Mesenchymal stem cell (in vitro differentiated cells and primary cell): ENCODE results near the gene FAM120B.

ENCODE experiments used
- DNase-seq: peaks from one replicate; pipeline ENCODE4 v3.0.0-alpha.2; 2013
- H2AFZ ChIP-seq: one replicate; pipeline ENCODE4 v1.6.1; 2013; ENCODE audit warnings: low read depth, mild to moderate bottlenecking, control low read depth, inconsistent platforms, low read length, moderate library complexity
- H2AK5ac ChIP-seq: 2 replicates; pipeline ENCODE4 v1.6.1; 2013; ENCODE audit warnings: low read length, moderate library complexity, mild to moderate bottlenecking, inconsistent platforms; ENCODE audit not compliant: severe bottlenecking
- H2BK120ac ChIP-seq: one replicate; pipeline ENCODE4 v1.6.1; 2013; ENCODE audit warnings: low read depth, mild to moderate bottlenecking, inconsistent platforms, low read length, moderate library complexity
- H2BK12ac ChIP-seq, 2 experiments: one replicate each; pipeline ENCODE4 v1.6.1; 2013; ENCODE audit warnings: inconsistent platforms in 2 of 2, low read length in 2 of 2, mild to moderate bottlenecking in 2 of 2, moderate library complexity in 2 of 2, control low read depth in 1 of 2
- H2BK15ac ChIP-seq: one replicate; pipeline ENCODE4 v1.6.1; 2013; ENCODE audit warnings: mild to moderate bottlenecking, low read depth, inconsistent platforms; ENCODE audit not compliant: poor library complexity, severe bottlenecking
- H2BK5ac ChIP-seq: 2 replicates; pipeline ENCODE4 v1.6.1; 2013; ENCODE audit warnings: low read depth, mild to moderate bottlenecking, low read length, control low read depth, inconsistent platforms; ENCODE audit not compliant: poor library complexity, severe bottlenecking
- H3K14ac ChIP-seq, 2 experiments: one replicate each; pipeline ENCODE4 v1.6.1; 2013; ENCODE audit warnings: inconsistent platforms in 2 of 2, low read length in 2 of 2, control low read depth in 1 of 2, mild to moderate bottlenecking in 1 of 2, moderate library complexity in 1 of 2
- H3K18ac ChIP-seq, 2 experiments: one replicate each; pipeline ENCODE4 v1.6.1; 2013; ENCODE audit warnings: inconsistent platforms in 2 of 2, low read length in 2 of 2, control low read depth in 1 of 2, low read depth in 1 of 2, mild to moderate bottlenecking in 1 of 2
- H3K23ac ChIP-seq, 2 experiments: one replicate each; pipeline ENCODE4 v1.6.1; 2013; ENCODE audit warnings: inconsistent platforms in 2 of 2, low read length in 2 of 2, mild to moderate bottlenecking in 2 of 2, moderate library complexity in 2 of 2, control low read depth in 1 of 2
- H3K27ac ChIP-seq: 2 replicates; pipeline ENCODE4 v1.5.1; 2013; ENCODE audit warnings: mild to moderate bottlenecking, moderate library complexity, low read length, control low read depth, inconsistent platforms; ENCODE audit not compliant: poor library complexity, severe bottlenecking
- H3K27me3 ChIP-seq, 2 experiments: 2 replicates each; pipeline versions ENCODE4 v1.6.1 to v1.7.0; 2013; ENCODE audit warnings: low read length in 2 of 2, mild to moderate bottlenecking in 2 of 2, moderate library complexity in 2 of 2, control low read depth in 1 of 2, inconsistent platforms in 1 of 2; ENCODE audit not compliant: control insufficient read depth in 1 of 2, insufficient read depth in 1 of 2
- H3K36me3 ChIP-seq, 2 experiments: 2 replicates each; pipeline versions ENCODE4 v1.6.1 to v1.7.0; 2013; ENCODE audit warnings: low read length in 2 of 2, control low read depth in 1 of 2, inconsistent platforms in 1 of 2, low read depth in 1 of 2, mild to moderate bottlenecking in 1 of 2; ENCODE audit not compliant: insufficient read depth in 2 of 2, control insufficient read depth in 1 of 2
- H3K4ac ChIP-seq, 2 experiments: one replicate each; pipeline ENCODE4 v1.6.1; 2013; ENCODE audit warnings: inconsistent platforms in 2 of 2, low read length in 2 of 2, mild to moderate bottlenecking in 2 of 2, moderate library complexity in 2 of 2, control low read depth in 1 of 2, low read depth in 1 of 2
- H3K4me1 ChIP-seq: 2 replicates; pipeline ENCODE4 v1.6.1; 2013; ENCODE audit warnings: low read depth, low read length, control low read depth; ENCODE audit not compliant: control insufficient read depth, insufficient read depth
- H3K4me2 ChIP-seq: 2 replicates; pipeline ENCODE4 v1.6.1; 2013; ENCODE audit warnings: low read length, mild to moderate bottlenecking, inconsistent platforms; ENCODE audit not compliant: poor library complexity, severe bottlenecking
- H3K4me3 ChIP-seq, 2 experiments: 2 replicates each; pipeline versions ENCODE4 v1.5.1 to v1.7.0; 2013; ENCODE audit warnings: low read length in 2 of 2, mild to moderate bottlenecking in 2 of 2, control low read depth in 1 of 2, low read depth in 1 of 2; ENCODE audit not compliant: insufficient read depth in 1 of 2
- H3K79me1 ChIP-seq: replicated peaks from 2 replicates; pipeline ENCODE4 v1.6.1; 2013; ENCODE audit warnings: mild to moderate bottlenecking, control low read depth, low read length, inconsistent platforms; ENCODE audit not compliant: poor library complexity, severe bottlenecking
- H3K9ac ChIP-seq: 2 replicates; pipeline ENCODE4 v1.7.0; 2013; ENCODE audit warnings: mild to moderate bottlenecking, low read length, moderate library complexity
- H3K9me3 ChIP-seq: 2 replicates; pipeline ENCODE4 v1.7.0; 2013; ENCODE audit warnings: mild to moderate bottlenecking, low read length; ENCODE audit not compliant: control insufficient read depth
- H4K8ac ChIP-seq: one replicate; pipeline ENCODE4 v1.6.1; 2013; ENCODE audit warnings: inconsistent platforms, mild to moderate bottlenecking, low read length, moderate library complexity
- H4K91ac ChIP-seq: one replicate; pipeline ENCODE4 v1.6.1; 2013; ENCODE audit warnings: mild to moderate bottlenecking, low read length, inconsistent platforms
- WGBS: methylation state at CpG from one replicate; pipeline ENCODE4 v1.1.7; 2013; ENCODE audit warnings: mixed read lengths; 5-methylcytosine and 5-hydroxymethylcytosine counted together

Gene FAM120B

DNA sequence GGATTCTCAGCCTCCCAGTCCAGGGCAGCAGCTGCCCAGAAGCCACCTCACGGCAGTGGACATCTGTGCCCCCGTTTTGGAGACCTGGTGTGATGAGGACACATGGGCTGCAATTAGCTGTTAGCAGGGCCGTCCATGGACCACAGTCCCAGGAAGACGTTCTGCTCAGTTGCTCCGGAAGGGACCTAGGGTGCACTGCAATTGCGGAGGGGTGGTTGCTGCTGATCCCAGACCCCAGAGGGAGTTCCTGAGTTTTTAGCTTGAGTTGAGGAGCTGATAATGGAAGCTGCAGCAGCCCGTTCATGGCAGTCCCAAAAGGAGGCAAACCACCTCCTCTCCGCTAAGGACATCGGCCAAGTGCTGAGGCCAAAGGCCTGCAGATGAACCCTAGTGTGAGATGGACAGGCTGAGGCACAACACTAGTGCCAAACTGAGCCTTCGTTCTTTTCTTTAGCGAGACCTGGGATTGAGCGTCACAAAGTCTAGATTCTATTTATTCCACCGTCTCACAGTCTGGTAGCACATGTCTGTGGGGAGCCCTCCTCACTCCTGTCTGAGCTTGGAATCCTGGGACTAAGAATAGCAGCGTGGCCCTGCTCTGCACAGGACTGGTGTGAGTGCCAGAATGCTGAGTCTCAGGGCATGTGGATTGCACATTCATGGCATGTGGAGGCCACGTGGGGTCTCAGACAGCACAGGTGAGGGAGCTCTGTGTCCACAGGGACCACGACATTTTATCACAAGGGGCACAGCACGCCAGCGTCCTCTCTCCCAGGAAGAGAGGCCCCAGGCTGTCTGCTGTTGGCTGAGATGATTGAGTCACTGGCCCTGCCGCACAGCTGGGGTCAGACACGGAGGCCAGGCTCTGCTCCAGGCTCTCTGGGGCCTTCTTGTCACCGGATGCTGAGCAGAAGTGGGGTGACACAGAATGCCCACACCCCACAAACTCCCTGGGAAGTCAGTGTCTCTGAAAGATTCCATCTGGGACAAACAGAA, 133.1 kb downstream of the FAM120B start:
- Histone ChIP-seq H4K8ac (peak overlapping the region; percentile 81), H3K4me3 (no peak overlapping the region), H4K91ac (peak overlapping the region; percentile 53), H2BK15ac (peak overlapping the region; percentile 50), H3K36me3 (no peaks in the 10 kb centered on the region), H3K9ac (no peak overlapping the region), H3K4ac (peak overlapping the region in 1 of 2 experiments; percentile 9), H2BK12ac (peak overlapping the region; percentile 6 to 29), H3K4me1 (peaks cover 34% of the 10 kb centered on the region), H2AFZ (no peak overlapping the region), H3K9me3 (no peaks in the 10 kb centered on the region), H3K79me1 (no peaks in the 10 kb centered on the region), H2AK5ac (peak overlapping the region; percentile 10), H2BK120ac (no peak overlapping the region), H3K18ac (peak overlapping the region; percentile 35 to 42), H3K23ac (no peak overlapping the region), H3K27me3 (peaks cover 0 to 5% of the 10 kb centered on the region in 2 experiments), H3K4me2 (no peak overlapping the region), H2BK5ac (no peak overlapping the region), H3K14ac (peak overlapping the region in 1 of 2 experiments; percentile 19), H3K27ac (no peak overlapping the region)
- peak; percentile 44 for DNase-seq
- WGBS: 82% methylated on average over 21 of the region's 21 CpGs

DNA sequence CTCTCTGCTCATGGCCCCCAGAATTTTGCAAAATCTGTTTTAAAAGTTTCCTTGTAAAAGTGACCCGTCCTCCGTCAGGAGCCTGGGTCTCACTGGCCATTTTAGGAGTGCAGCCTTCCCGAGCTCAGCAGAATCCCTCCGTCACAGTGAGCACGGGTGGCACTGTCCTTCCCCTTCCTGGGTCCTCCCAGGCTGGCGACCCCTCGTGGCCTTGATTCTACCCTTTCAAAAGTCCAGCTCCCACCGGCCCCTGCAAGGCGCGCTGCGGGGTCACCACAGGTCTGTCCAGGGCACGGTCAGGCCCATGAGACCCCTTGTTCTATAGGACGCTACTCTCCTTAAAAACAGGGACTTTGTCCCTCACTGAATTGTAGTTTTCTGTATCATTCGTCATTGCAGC, 133.9 kb downstream of the FAM120B start:
- H4K8ac ChIP-seq: no peak overlapping the region
- no peak overlapping the region for H2AK5ac ChIP-seq
- WGBS: 94% methylated on average over 14 of the region's 14 CpGs
- no peak overlapping the region for H3K4me3 ChIP-seq
- no peak overlapping the region for H3K4me2 ChIP-seq
- H4K91ac ChIP-seq: no peak overlapping the region
- H3K4me1 ChIP-seq: peaks cover 36% of the 10 kb centered on the region
- H3K18ac ChIP-seq: no peak overlapping the region
- H3K14ac ChIP-seq: no peak overlapping the region
- no peak overlapping the region for H2BK5ac ChIP-seq
- H3K27me3 ChIP-seq: peaks cover 0 to 6% of the 10 kb centered on the region in 2 experiments
- no peaks in the 10 kb centered on the region for H3K36me3 ChIP-seq
- no peak overlapping the region for H2BK120ac ChIP-seq
- no peak overlapping the region for H2BK15ac ChIP-seq
- no peak for DNase-seq
- H3K9ac ChIP-seq: peak overlapping the region; percentile 21
- H3K79me1 ChIP-seq: no peaks in the 10 kb centered on the region
- H3K9me3 ChIP-seq: no peaks in the 10 kb centered on the region
- no peak overlapping the region for H2BK12ac ChIP-seq
- H3K4ac ChIP-seq: no peak overlapping the region
- H3K27ac ChIP-seq: no peak overlapping the region
- H3K23ac ChIP-seq: no peak overlapping the region
- no peak overlapping the region for H2AFZ ChIP-seq

DNA sequence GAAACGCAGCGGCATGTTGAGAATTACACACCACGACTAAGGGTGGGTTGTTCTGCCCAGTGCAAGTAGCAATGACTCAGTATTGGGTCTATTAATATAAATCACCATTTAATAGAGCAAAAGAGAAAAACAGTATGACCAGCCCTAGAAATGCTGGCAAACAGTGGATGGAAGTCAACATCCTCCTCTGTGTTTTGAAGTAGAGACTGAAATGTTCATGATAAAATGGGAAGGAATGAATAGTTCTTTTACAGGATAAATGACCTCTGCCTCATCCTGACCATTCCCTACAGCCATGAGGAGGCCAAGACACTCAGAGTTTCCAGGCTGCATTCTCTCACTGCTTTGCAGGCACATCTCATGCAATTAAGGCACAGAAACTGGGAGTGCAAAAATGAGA, 134.8 kb downstream of the FAM120B start:
- H2BK15ac ChIP-seq: no peak overlapping the region
- no peak overlapping the region for H3K4me3 ChIP-seq
- no peak overlapping the region for H3K23ac ChIP-seq
- no peaks in the 10 kb centered on the region for H3K79me1 ChIP-seq
- peaks cover 0 to 14% of the 10 kb centered on the region in 2 experiments for H3K27me3 ChIP-seq
- H3K4me1 ChIP-seq: peaks cover 36% of the 10 kb centered on the region
- no peak overlapping the region for H2AFZ ChIP-seq
- DNase-seq: peak; percentile 43
- H2BK5ac ChIP-seq: no peak overlapping the region
- no peaks in the 10 kb centered on the region for H3K36me3 ChIP-seq
- H3K18ac ChIP-seq: no peak overlapping the region
- no CpG with 5 or more reads among the region's 3 CpGs for WGBS
- no peak overlapping the region for H2BK120ac ChIP-seq
- no peaks in the 10 kb centered on the region for H3K9me3 ChIP-seq
- H2AK5ac ChIP-seq: no peak overlapping the region
- H3K27ac ChIP-seq: no peak overlapping the region
- no peak overlapping the region for H3K14ac ChIP-seq
- peak overlapping the region; percentile 21 for H3K9ac ChIP-seq
- H3K4ac ChIP-seq: no peak overlapping the region
- H2BK12ac ChIP-seq: no peak overlapping the region
- no peak overlapping the region for H4K8ac ChIP-seq
- no peak overlapping the region for H3K4me2 ChIP-seq
- H4K91ac ChIP-seq: no peak overlapping the region

- H3K14ac ChIP-seq: no peak overlapping the region
- no peak overlapping the region for H3K4ac ChIP-seq
- no peaks in the 10 kb centered on the region for H3K79me1 ChIP-seq
- H3K4me1 ChIP-seq: peaks cover 32% of the 10 kb centered on the region
- no peak overlapping the region for H3K23ac ChIP-seq
- H3K9me3 ChIP-seq: no peaks in the 10 kb centered on the region
- H4K8ac ChIP-seq: no peak overlapping the region
- H2BK12ac ChIP-seq: no peak overlapping the region
- no peak overlapping the region for H2BK120ac ChIP-seq
- no peak overlapping the region for H3K4me2 ChIP-seq
- H2BK15ac ChIP-seq: no peak overlapping the region
- H3K9ac ChIP-seq: no peak overlapping the region
- 96% methylated on average over 8 of the region's 8 CpGs for WGBS
- H3K27ac ChIP-seq: no peak overlapping the region
- no peak overlapping the region for H4K91ac ChIP-seq
- H3K36me3 ChIP-seq: no peaks in the 10 kb centered on the region
- no peak overlapping the region for H3K18ac ChIP-seq
- H3K27me3 ChIP-seq: peaks cover 0 to 14% of the 10 kb centered on the region in 2 experiments
- no peak overlapping the region for H2AK5ac ChIP-seq
- no peak overlapping the region for H3K4me3 ChIP-seq
- no peak overlapping the region for H2AFZ ChIP-seq
- no peak overlapping the region for H2BK5ac ChIP-seq
- no peak for DNase-seq
Measured at GRCh38 chr6:170442596-170442995, 136.0 kb downstream of the FAM120B start.
